NCI-H146 treated with DMSO at 0.1 percent for 48 hours (cell line): ENCODE data around the gene SLC16A3.
"Not testable (repeated sequence)": the region's sequence is repeated elsewhere in the genome, so short reads cannot be mapped to it uniquely, and the experiment has no call there.

Experiments used
- DNase-seq: peaks from one replicate; lab custom pipeline; 2025; ENCODE audit not compliant: unreplicated experiment; lab: John Stamatoyannopoulos, UW

The SLC16A3 gene

GRCh38 chr17:82203920-82204319, 24.9 kb upstream of the SLC16A3 start:
- DNase-seq = no peak

DNA sequence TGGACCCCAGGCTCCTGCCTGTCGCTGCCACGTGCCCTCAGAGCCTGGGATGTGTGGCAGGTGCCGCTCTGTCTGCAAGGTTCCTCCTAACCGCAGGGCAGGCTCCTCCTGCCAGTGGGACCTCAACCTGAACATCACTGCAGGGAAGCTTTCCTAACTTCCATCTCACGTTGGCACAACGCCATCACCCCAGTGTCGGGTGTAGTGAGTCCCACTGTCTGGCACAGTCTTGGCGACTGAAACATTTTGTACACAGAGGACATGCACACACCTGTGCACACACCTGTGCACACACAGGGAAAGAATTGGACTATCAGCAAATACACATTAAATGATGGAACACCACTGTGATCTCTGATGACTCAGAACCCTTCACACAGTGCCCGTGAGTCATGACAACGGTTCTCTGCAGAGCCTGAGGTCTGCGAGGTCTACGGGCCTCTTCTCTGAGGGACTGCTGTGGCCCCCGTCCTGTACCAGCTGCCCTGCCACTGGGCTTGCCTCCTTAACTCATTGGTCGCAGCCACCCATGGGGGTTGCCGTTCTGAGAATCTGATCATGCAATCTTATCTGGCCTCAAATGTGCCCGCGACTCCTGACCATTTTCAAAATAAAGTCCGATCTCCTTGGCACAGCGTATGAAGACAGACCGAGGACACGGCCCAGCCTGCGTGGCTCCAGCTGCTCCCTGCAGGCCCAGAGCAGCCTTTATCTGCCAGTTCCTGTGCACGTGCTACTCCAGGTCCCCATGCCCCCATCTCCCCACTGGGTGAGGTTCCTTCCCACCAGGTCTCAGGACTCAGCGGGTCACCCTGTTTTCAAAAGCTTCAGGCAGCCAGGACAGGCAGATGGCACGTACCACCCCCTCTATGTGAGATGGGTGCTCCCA, 23.8 kb upstream of the SLC16A3 start:
- DNase-seq = peak; percentile 79

- peak; percentile 76 for DNase-seq
Observed at GRCh38 chr17:82205720-82206508, 22.9 kb upstream of the SLC16A3 start.

DNA sequence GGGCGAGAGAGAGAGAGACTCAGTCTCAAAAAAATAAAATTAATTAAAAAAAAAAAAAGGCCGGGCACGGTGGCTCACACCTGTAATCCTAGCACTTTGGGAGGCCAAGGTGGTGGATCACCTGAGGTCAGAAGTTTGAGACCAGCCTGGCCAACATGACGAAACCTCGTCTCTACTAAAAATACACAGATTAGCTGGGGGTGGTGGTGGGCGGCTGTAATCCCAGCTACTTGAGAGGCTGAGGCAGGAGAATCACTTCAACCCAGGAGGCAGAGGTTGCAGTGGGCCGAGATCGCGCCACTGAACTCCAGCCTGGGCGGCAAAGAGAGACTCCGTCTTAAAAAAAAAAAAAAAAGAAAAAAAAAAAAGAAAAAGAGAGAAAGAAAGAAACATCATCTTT, 18.2 kb upstream of the SLC16A3 start:
- not testable (repeated sequence) for DNase-seq

GRCh38 chr17:82212331-82213250, 16.3 kb upstream of the SLC16A3 start, which contains the start of gene CCDC57:
Gene CCDC57, minus strand, starts transcription at chr17:82212842. Its CDS starts 10,898 bp downstream, at chr17:82201944.
- DNase-seq = no peak

DNA sequence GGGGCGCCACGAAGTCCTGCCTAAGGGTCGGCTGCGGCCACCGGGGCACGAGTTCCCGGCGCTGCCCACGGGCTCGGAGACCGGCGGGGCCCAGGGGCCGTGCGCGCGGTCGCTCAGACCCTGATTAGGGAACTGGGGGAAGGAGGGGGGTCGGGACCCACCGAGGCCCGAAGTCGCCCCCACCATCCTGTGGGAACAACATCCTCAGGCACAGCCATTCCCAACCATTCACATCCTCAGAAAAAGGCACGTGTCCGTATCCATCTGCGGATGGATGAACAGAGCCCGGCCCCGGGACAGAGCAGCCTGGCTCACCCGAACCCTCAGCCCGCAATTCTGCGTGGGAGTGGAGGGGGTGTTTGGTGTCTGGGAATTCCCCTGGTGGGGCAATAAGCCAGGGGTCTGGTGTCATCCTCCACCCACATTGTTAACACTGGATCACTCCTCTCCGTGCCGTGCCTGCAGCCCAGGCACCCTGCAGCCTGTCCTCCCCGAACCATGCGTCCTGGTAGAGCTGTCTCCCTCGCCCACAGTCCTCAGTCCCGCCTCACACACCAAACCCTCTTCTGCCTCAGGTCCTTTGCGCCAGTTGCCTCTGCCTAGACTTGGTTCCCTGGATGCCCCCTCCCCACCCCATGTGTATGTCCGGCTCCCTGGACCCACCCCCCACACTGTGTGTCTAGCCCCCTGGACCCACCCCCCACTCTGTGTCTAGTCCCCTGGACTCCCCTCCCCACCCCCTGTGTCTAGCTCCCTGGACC, 15.4 kb upstream of the SLC16A3 start:
- DNase-seq = no peak

GRCh38 chr17:82214012-82214628, 14.7 kb upstream of the SLC16A3 start:
- DNase-seq = no peak

- DNase-seq = no peak
Observed at GRCh38 chr17:82215095-82215971, 13.5 kb upstream of the SLC16A3 start.

DNA sequence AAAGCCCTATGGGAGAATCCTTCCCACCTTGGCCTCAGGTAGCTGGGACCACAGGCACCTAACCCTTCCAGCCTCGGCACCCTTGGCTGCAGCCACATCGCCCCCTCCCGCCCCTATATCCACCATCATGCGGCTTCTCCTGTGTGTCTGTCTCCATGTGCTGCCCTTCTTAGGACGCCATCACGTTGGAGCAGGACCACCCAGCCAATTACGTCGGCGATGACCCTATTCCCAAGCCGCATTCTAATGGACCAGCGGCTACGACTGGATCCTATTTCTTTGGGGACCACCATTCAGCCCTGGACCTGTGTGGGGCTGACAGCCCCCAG, 12.9 kb upstream of the SLC16A3 start:
- no peak for DNase-seq

- no peak for DNase-seq
Observed at GRCh38 chr17:82216301-82217119, 12.3 kb upstream of the SLC16A3 start.

DNA sequence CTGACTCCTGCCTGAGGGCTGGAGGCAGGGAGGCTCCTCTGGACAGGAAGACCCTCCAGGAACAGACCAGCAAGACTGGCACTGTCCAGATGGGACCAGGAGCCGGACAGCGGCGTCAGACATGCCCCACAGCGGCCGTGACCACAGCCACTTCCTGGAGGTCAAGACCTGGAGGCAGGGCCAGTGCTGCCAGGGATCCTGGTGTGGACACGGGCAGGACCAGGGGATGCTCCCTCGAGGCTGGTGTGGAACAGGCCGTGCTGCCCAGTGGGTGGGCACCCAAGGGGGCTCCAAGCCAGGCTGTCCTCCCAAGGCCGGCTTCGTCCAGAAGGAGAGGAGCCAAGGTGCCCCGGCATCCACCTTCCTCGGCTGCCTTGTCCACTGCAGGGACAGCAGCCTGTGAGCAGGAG, 11.7 kb upstream of the SLC16A3 start:
- DNase-seq = no peak

GRCh38 chr17:82217530-82218204, 11.2 kb upstream of the SLC16A3 start:
- no peak for DNase-seq

- no peak for DNase-seq
Observed at GRCh38 chr17:82218349-82219075, 10.3 kb upstream of the SLC16A3 start.

DNA sequence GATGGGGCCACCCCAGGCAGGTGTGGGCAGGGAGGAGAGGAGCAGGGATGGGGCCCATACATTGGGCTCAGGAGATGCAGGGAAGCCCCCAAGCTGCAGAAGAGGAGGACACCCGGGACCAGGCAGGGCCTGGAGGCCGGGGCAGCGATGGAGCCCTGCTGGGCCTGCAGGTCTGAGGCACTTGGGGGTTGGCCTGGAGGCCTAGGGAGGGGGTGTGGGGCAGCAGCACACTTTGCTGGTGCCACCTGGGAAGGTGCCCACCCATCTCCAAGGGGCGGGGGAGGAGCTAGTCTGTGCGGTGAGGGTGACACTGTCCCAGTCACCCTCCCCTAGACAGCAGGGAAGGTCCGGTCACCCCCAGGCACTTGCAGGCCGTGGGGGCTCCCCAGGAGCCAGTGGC, 9.8 kb upstream of the SLC16A3 start:
- no peak for DNase-seq

DNA sequence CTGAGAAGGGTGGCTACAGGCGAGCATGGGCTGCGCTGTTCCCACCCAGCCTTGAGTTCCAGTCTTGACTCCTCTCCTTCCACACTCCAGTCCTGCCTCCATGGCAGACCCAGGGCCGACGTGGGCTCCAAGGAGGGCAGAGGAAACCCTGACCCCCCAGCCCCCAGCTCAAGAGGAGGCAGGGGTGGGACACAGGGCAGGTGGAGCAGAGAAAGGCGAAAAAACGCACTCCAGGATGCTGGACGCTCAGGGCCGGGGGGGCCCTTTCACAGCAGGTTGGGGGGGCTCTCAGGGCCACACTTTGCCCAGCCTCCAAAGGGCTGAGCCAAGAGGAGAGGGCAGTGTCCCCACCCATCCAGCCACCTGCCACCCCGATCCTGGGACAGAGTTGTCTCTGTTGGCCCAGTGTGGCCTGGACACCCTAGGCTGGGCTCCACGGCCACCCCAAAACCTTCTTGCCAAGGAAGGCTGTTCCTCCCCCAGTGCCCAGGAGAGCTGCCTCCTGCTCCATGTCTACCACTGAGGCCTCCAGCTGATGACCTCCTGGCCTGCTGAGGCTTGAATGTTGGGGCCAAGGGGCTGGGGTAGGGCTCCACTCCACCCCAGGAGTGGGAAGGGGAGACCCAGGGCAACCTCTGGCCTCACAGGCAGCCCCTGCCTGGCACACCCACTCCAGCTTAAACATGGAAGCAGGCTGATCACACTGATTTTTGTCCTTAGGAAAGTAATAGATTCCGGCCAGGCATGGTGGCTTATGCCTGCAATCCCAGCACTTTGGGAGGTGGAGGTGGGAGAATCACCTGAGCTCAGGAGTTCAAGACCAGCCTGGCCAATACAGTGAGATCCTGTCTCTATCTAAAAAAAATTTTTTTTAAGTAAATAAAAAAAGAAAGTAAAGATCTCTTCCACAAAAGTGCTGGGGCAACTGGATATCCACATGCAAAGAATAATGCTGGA, 8.8 kb upstream of the SLC16A3 start:
- DNase-seq = no peak
